ENCODE measurements around the gene EXOC6B. TPM values are rescaled to one million over a fixed set of nuclear protein-coding genes. Genes with fewer than 3 reads are reported as not detected.

The EXOC6B gene
- total RNA-seq, 2 experiments from 2014 or later = 16.9 to 17.5 TPM

- no peak for TF ChIP-seq CTCF (IDR thresholded peaks at IDR 0.05)
- Mint-ChIP-seq H3K27ac (no peak overlapping the region), H3K27me3 (no peaks in the 10 kb centered on the region), H3K4me3 (no peak overlapping the region), H3K4me1 (ENCODE audit: low read depth) (no peaks in the 10 kb centered on the region), H3K36me3 (ENCODE audit: low read depth) (peaks cover 7% of the 10 kb centered on the region), H3K9me3 (no peaks in the 10 kb centered on the region)
- DNase-seq = no peak
- no peaks in the 10 kb centered on the region for H3K36me3 ChIP-seq (ENCODE audit: insufficient read depth, low read length)
- no peak for ATAC-seq (ENCODE audit: poor library complexity)
- H3K27ac ChIP-seq (ENCODE audit: low read depth in 1 of 2, low read length in 2 of 2) = no peak overlapping the region
- ChIA-PET CTCF (interaction anchor here (0.5 kb wide), 1 partner anchor 16 kb away, joined by 3 read pairs; no protein-coding TSS in a partner anchor), POLR2A (no interaction called here)
- no peak overlapping the region for H3K4me3 ChIP-seq (ENCODE audit: low read length)
- no peaks in the 10 kb centered on the region for H3K4me1 ChIP-seq (ENCODE audit: insufficient read depth, low read length)
- H3K27me3 ChIP-seq (ENCODE audit: control insufficient read depth in 1 of 2, insufficient read depth in 2 of 2, low read length in 2 of 2) = no peaks in the 10 kb centered on the region
- intact Hi-C loops (cut with DNase I, micrococcal nuclease) = no loop called here
- no peaks in the 10 kb centered on the region for H3K9me3 ChIP-seq (ENCODE audit: control insufficient read depth in 1 of 2, insufficient read depth in 1 of 2, low read length in 2 of 2)
These were observed 102.0 kb downstream of the EXOC6B start for GRCh38 chr2:72723769-72724370.

DNA sequence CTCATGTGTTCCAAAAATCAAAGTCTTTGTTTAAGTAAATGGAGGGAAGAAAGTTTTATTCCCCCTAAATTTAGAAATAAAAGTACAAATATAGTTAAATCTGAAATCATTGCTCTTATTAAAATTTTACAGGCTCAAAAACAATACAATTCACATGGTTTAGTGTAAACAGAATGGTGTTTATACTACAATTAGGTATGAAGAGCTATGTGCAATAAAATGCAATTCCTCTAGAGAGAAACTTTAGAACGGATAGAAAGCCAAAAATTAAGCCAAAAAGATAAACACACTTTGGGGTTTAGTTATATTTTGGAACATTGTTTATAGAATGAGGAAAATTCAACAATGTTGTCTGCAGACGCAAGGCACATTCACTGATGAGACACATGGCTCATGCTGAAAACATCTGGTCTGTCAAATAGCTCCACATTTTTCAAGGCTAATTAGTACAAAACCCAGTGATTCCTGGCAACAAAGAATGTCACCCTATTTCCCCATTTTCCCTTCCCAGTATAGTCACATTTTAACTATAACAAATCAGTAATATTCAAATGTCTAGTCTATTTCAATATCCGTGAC is 103.3 kb downstream of the EXOC6B start:
- no peaks in the 10 kb centered on the region for H3K27me3 ChIP-seq (ENCODE audit: control insufficient read depth in 1 of 2, insufficient read depth in 2 of 2, low read length in 2 of 2)
- intact Hi-C loops (cut with DNase I, micrococcal nuclease) = no loop called here
- no peaks in the 10 kb centered on the region for H3K9me3 Mint-ChIP-seq
- CTCF ChIA-PET = no interaction called here
- no peak overlapping the region for H3K4me3 ChIP-seq (ENCODE audit: low read length)
- H3K4me1 ChIP-seq (ENCODE audit: insufficient read depth, low read length) = no peaks in the 10 kb centered on the region
- H3K4me1 Mint-ChIP-seq (ENCODE audit: low read depth) = no peaks in the 10 kb centered on the region
- no peak overlapping the region for H3K4me3 Mint-ChIP-seq
- peaks cover 18% of the 10 kb centered on the region for H3K36me3 Mint-ChIP-seq (ENCODE audit: low read depth)
- no peak overlapping the region for H3K27ac Mint-ChIP-seq
- H3K27me3 Mint-ChIP-seq = no peaks in the 10 kb centered on the region
- ATAC-seq (ENCODE audit: poor library complexity) (no peak), DNase-seq (no peak)
- no peak overlapping the region for H3K27ac ChIP-seq (ENCODE audit: low read depth in 1 of 2, low read length in 2 of 2)
- no peaks in the 10 kb centered on the region for H3K9me3 ChIP-seq (ENCODE audit: control insufficient read depth in 1 of 2, insufficient read depth in 1 of 2, low read length in 2 of 2)
- TF ChIP-seq CTCF (IDR thresholded peaks at IDR 0.05) = no peak
- POLR2A ChIA-PET = no interaction called here
- peaks cover 6% of the 10 kb centered on the region for H3K36me3 ChIP-seq (ENCODE audit: insufficient read depth, low read length)

- no peak overlapping the region for H3K27ac ChIP-seq (ENCODE audit: low read depth in 1 of 2, low read length in 2 of 2)
- Mint-ChIP-seq H3K4me1 (ENCODE audit: low read depth) (no peaks in the 10 kb centered on the region), H3K27me3 (no peaks in the 10 kb centered on the region), H3K4me3 (no peak overlapping the region), H3K9me3 (no peaks in the 10 kb centered on the region), H3K36me3 (ENCODE audit: low read depth) (peaks cover 42% of the 10 kb centered on the region), H3K27ac (no peak overlapping the region)
- POLR2A ChIA-PET = no interaction called here
- peaks cover 9% of the 10 kb centered on the region for H3K36me3 ChIP-seq (ENCODE audit: insufficient read depth, low read length)
- H3K27me3 ChIP-seq (ENCODE audit: control insufficient read depth in 1 of 2, insufficient read depth in 2 of 2, low read length in 2 of 2) = no peaks in the 10 kb centered on the region
- no peak for ATAC-seq (ENCODE audit: poor library complexity)
- no peak for DNase-seq
- intact Hi-C loops (cut with DNase I, micrococcal nuclease) = no loop called here
- H3K4me3 ChIP-seq (ENCODE audit: low read length) = no peak overlapping the region
- no peaks in the 10 kb centered on the region for H3K9me3 ChIP-seq (ENCODE audit: control insufficient read depth in 1 of 2, insufficient read depth in 1 of 2, low read length in 2 of 2)
- CTCF ChIA-PET = no interaction called here
- no peaks in the 10 kb centered on the region for H3K4me1 ChIP-seq (ENCODE audit: insufficient read depth, low read length)
- no peak for TF ChIP-seq CTCF (IDR thresholded peaks at IDR 0.05)
These were observed 106.4 kb downstream of the EXOC6B start for GRCh38 chr2:72719416-72719815.
